ENCODE measurements around the gene UNC79.

DNA sequence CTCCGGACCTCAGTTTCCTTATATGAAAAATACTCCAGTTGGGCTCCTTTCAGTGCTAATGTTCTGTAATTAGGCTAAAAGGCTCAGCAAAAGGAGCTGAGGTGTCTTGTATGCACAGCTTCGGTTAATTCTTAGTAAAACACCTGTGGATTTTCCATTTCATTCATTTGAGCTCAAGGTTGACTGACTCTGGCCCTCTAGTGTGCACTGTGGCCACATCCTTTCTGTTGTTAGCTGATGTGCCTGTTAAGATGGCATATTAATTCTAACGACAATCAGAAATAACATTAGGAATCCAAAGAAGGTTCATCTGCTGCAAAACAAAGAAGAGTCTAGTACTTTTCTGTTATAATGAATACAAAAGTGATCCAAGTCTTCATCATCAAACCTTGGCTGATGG, 45.6 kb downstream of the UNC79 start:
- TF ChIP-seq EZH2 (IDR thresholded peaks at IDR 0.05; ENCODE audit: insufficient read depth, poor library complexity, severe bottlenecking), result no peak
- no peak for TF ChIP-seq EZH2phosphoT487 (IDR thresholded peaks at IDR 0.05; ENCODE audit: insufficient read depth, low read depth)
